Neuronal stem cell (in vitro differentiated cells): ENCODE results near the gene SCYGR1.

Source experiments
- DNase-seq: peaks from one replicate; pipeline ENCODE4 v3.0.0-alpha.2; 2013; ENCODE audit warnings: low spot score
- H2AFZ ChIP-seq: one replicate; pipeline ENCODE4 v1.6.1; 2013; ENCODE audit warnings: mild to moderate bottlenecking, low read length, inconsistent platforms
- H2AK5ac ChIP-seq: 2 replicates; pipeline ENCODE4 v1.6.1; 2013; ENCODE audit warnings: low read depth, mild to moderate bottlenecking, inconsistent platforms, low read length, moderate library complexity, mixed read lengths
- H2BK120ac ChIP-seq: 2 replicates; pipeline ENCODE4 v1.6.1; 2013; ENCODE audit warnings: low read depth, mild to moderate bottlenecking, inconsistent platforms, low read length, moderate library complexity, mixed read lengths
- H2BK12ac ChIP-seq: one replicate; pipeline ENCODE4 v1.6.1; 2013; ENCODE audit warnings: low read length, inconsistent platforms
- H2BK15ac ChIP-seq: 2 replicates; pipeline ENCODE4 v1.6.1; 2013; ENCODE audit warnings: mild to moderate bottlenecking, low read length, inconsistent platforms, mixed read lengths
- H2BK5ac ChIP-seq: one replicate; pipeline ENCODE4 v1.6.1; 2013; ENCODE audit warnings: inconsistent platforms, mild to moderate bottlenecking, low read length, moderate library complexity
- H3K14ac ChIP-seq: one replicate; pipeline ENCODE4 v1.6.1; 2013; ENCODE audit warnings: low read length, inconsistent platforms
- H3K18ac ChIP-seq: 2 replicates; pipeline ENCODE4 v1.6.1; 2013; ENCODE audit warnings: low read length, inconsistent platforms
- H3K23ac ChIP-seq: 2 replicates; pipeline ENCODE4 v1.6.1; 2013; ENCODE audit warnings: low read depth, mild to moderate bottlenecking, mixed read lengths, low read length, inconsistent platforms; ENCODE audit not compliant: poor library complexity
- H3K27ac ChIP-seq: replicated peaks from 3 replicates; pipeline ENCODE4 v1.5.1; 2013; ENCODE audit warnings: low read length, inconsistent platforms
- H3K27me3 ChIP-seq, 3 experiments: 2 replicates each; pipeline ENCODE4 v1.6.1; 2013; ENCODE audit warnings: low read length in 3 of 3, mild to moderate bottlenecking in 2 of 3, inconsistent platforms in 1 of 3, low read depth in 1 of 3, mixed read lengths in 1 of 3, moderate library complexity in 1 of 3; ENCODE audit not compliant: control insufficient read depth in 3 of 3, insufficient read depth in 3 of 3
- H3K36me3 ChIP-seq, 2 donors: replicated peaks in 1 of 2; 2 replicates each; pipeline ENCODE4 v1.6.1; 2013; ENCODE audit warnings: low read length in 2 of 2; ENCODE audit not compliant: control insufficient read depth in 2 of 2, insufficient read depth in 2 of 2
- H3K4ac ChIP-seq: 2 replicates; pipeline ENCODE4 v1.6.1; 2013; ENCODE audit warnings: inconsistent platforms, mild to moderate bottlenecking, low read length, moderate library complexity
- H3K4me1 ChIP-seq, 2 donors: 1 replicate in 1 of 2; 2 replicates in 1 of 2; pipeline ENCODE4 v1.6.1; 2013; ENCODE audit warnings: low read length in 2 of 2, low read depth in 1 of 2; ENCODE audit not compliant: control insufficient read depth in 2 of 2, insufficient read depth in 1 of 2
- H3K4me2 ChIP-seq: one replicate; pipeline ENCODE4 v1.6.1; 2013; ENCODE audit warnings: mild to moderate bottlenecking, low read length, inconsistent platforms; ENCODE audit not compliant: insufficient read depth, poor library complexity, severe bottlenecking
- H3K4me3 ChIP-seq, 2 donors: 2 replicates each; pipeline ENCODE4 v1.5.1; 2013; ENCODE audit warnings: low read length in 2 of 2, mild to moderate bottlenecking in 2 of 2, inconsistent platforms in 1 of 2, moderate library complexity in 1 of 2
- H3K79me1 ChIP-seq: one replicate; pipeline ENCODE4 v1.6.1; 2013; ENCODE audit warnings: low read depth, mild to moderate bottlenecking, inconsistent platforms, low read length, moderate library complexity
- H3K9ac ChIP-seq: one replicate; pipeline ENCODE4 v1.6.1; 2013; ENCODE audit warnings: mild to moderate bottlenecking, low read depth, low read length, inconsistent platforms; ENCODE audit not compliant: poor library complexity
- H3K9me3 ChIP-seq, 2 donors: replicated peaks in 1 of 2; 2 replicates each; pipeline versions ENCODE3 to v1.6.1; 2013; ENCODE audit warnings: low read length in 2 of 2, mild to moderate bottlenecking in 2 of 2, inconsistent platforms in 1 of 2, low read depth in 1 of 2, mixed read lengths in 1 of 2, moderate library complexity in 1 of 2; ENCODE audit not compliant: control insufficient read depth in 2 of 2, insufficient read depth in 1 of 2
- H4K8ac ChIP-seq: one replicate; pipeline ENCODE4 v1.6.1; 2013; ENCODE audit warnings: low read depth, mild to moderate bottlenecking, inconsistent platforms, low read length, moderate library complexity
- H4K91ac ChIP-seq: one replicate; pipeline ENCODE4 v1.6.1; 2013; ENCODE audit warnings: low read length, low read depth, mild to moderate bottlenecking, inconsistent platforms; ENCODE audit not compliant: poor library complexity
- WGBS, 2 donors: extraction: QIAGEN DNeasy Blood & Tissue Kit; methylation state at CpG; one replicate each; pipeline ENCODE4 v1.1.7; 2013; ENCODE audit warnings: missing lambda C conversion rate in 2 of 2, mixed read lengths in 1 of 2; ENCODE audit not compliant: insufficient read length in 2 of 2, insufficient replicate concordance in 1 of 2; ENCODE audit errors: extremely low coverage in 2 of 2; 5-methylcytosine and 5-hydroxymethylcytosine counted together

The SCYGR1 gene

GRCh38 chr2:227374158-227374557 lies 13.6 kb downstream of the SCYGR1 start:
- Histone ChIP-seq H2BK15ac (no peak overlapping the region), H3K36me3 (no peaks in the 10 kb centered on the region), H3K27me3 (no peaks in the 10 kb centered on the region), H3K9me3 (no peaks in the 10 kb centered on the region), H2BK120ac (no peak overlapping the region), H3K23ac (no peak overlapping the region), H3K4me3 (no peak overlapping the region), H4K91ac (no peak overlapping the region), H2BK12ac (no peak overlapping the region), H3K4me1 (no peaks in the 10 kb centered on the region), H4K8ac (no peak overlapping the region), H3K9ac (no peak overlapping the region), H2AK5ac (no peak overlapping the region), H3K14ac (no peak overlapping the region), H3K18ac (no peak overlapping the region), H3K27ac (no peak overlapping the region), H3K4ac (no peak overlapping the region), H2AFZ (no peak overlapping the region), H3K4me2 (no peak overlapping the region), H2BK5ac (no peak overlapping the region), H3K79me1 (no peaks in the 10 kb centered on the region)
- DNase-seq, result no peak
- no CpG with 5 or more reads among the region's 6 CpGs for WGBS, 2 donors

GRCh38 chr2:227373389-227373788 lies 14.4 kb downstream of the SCYGR1 start:
- WGBS, 2 donors, result no CpG with 5 or more reads among the region's 10 CpGs
- no peaks in the 10 kb centered on the region for H3K36me3 ChIP-seq
- no peak overlapping the region for H3K23ac ChIP-seq
- H4K8ac ChIP-seq, result no peak overlapping the region
- H3K4me3 ChIP-seq, result no peak overlapping the region
- no peak overlapping the region for H2BK5ac ChIP-seq
- H3K79me1 ChIP-seq, result no peaks in the 10 kb centered on the region
- no peak overlapping the region for H3K18ac ChIP-seq
- H3K14ac ChIP-seq, result no peak overlapping the region
- no peak overlapping the region for H3K27ac ChIP-seq
- H3K4me1 ChIP-seq, result no peaks in the 10 kb centered on the region
- H3K27me3 ChIP-seq, result no peaks in the 10 kb centered on the region
- H2BK120ac ChIP-seq, result no peak overlapping the region
- H2BK12ac ChIP-seq, result no peak overlapping the region
- H4K91ac ChIP-seq, result no peak overlapping the region
- H3K9ac ChIP-seq, result no peak overlapping the region
- H3K4me2 ChIP-seq, result no peak overlapping the region
- H3K4ac ChIP-seq, result no peak overlapping the region
- no peak overlapping the region for H2AK5ac ChIP-seq
- no peak overlapping the region for H2BK15ac ChIP-seq
- H3K9me3 ChIP-seq, result no peaks in the 10 kb centered on the region
- no peak for DNase-seq
- no peak overlapping the region for H2AFZ ChIP-seq

- Histone ChIP-seq H2BK12ac (no peak overlapping the region), H4K8ac (no peak overlapping the region), H3K27me3 (no peaks in the 10 kb centered on the region), H3K36me3 (no peaks in the 10 kb centered on the region), H2AK5ac (no peak overlapping the region), H2AFZ (no peak overlapping the region), H3K27ac (no peak overlapping the region), H3K4me1 (no peaks in the 10 kb centered on the region), H3K14ac (no peak overlapping the region), H2BK120ac (no peak overlapping the region), H3K9me3 (no peaks in the 10 kb centered on the region), H3K4me3 (no peak overlapping the region), H3K23ac (no peak overlapping the region), H2BK5ac (no peak overlapping the region), H3K18ac (no peak overlapping the region), H4K91ac (no peak overlapping the region), H3K4ac (no peak overlapping the region), H3K79me1 (no peaks in the 10 kb centered on the region), H3K9ac (no peak overlapping the region), H2BK15ac (no peak overlapping the region), H3K4me2 (no peak overlapping the region)
- no CpG with 5 or more reads among the region's 9 CpGs for WGBS, 2 donors
- DNase-seq, result no peak
Observed at GRCh38 chr2:227370791-227371312, 16.9 kb downstream of the SCYGR1 start.

GRCh38 chr2:227370092-227370491 lies 17.7 kb downstream of the SCYGR1 start:
- Histone ChIP-seq H2BK15ac (no peak overlapping the region), H3K4me3 (no peak overlapping the region), H3K27ac (no peak overlapping the region), H3K4me2 (no peak overlapping the region), H4K91ac (no peak overlapping the region), H2BK12ac (no peak overlapping the region), H3K9ac (no peak overlapping the region), H3K27me3 (no peaks in the 10 kb centered on the region), H3K14ac (no peak overlapping the region), H3K4me1 (no peaks in the 10 kb centered on the region), H3K4ac (no peak overlapping the region), H3K79me1 (no peaks in the 10 kb centered on the region), H2BK120ac (no peak overlapping the region), H2AFZ (no peak overlapping the region), H3K9me3 (no peaks in the 10 kb centered on the region), H2BK5ac (no peak overlapping the region), H3K23ac (no peak overlapping the region), H3K18ac (no peak overlapping the region), H3K36me3 (no peaks in the 10 kb centered on the region), H2AK5ac (no peak overlapping the region), H4K8ac (no peak overlapping the region)
- DNase-seq, result no peak
- no CpG with 5 or more reads among the region's 8 CpGs for WGBS, 2 donors
